NOMO-1 treated with DMSO at 0.1 percent for 48 hours (cell line): Measurements from ENCODE around the gene IER3.
"Not testable (repeated sequence)": the region's sequence is repeated elsewhere in the genome, so short reads cannot be mapped to it uniquely, and the experiment has no call there.

Experiments used
- DNase-seq: peaks from one replicate; lab custom pipeline; 2025; ENCODE audit not compliant: unreplicated experiment; lab: John Stamatoyannopoulos, UW

IER3 gene

DNA sequence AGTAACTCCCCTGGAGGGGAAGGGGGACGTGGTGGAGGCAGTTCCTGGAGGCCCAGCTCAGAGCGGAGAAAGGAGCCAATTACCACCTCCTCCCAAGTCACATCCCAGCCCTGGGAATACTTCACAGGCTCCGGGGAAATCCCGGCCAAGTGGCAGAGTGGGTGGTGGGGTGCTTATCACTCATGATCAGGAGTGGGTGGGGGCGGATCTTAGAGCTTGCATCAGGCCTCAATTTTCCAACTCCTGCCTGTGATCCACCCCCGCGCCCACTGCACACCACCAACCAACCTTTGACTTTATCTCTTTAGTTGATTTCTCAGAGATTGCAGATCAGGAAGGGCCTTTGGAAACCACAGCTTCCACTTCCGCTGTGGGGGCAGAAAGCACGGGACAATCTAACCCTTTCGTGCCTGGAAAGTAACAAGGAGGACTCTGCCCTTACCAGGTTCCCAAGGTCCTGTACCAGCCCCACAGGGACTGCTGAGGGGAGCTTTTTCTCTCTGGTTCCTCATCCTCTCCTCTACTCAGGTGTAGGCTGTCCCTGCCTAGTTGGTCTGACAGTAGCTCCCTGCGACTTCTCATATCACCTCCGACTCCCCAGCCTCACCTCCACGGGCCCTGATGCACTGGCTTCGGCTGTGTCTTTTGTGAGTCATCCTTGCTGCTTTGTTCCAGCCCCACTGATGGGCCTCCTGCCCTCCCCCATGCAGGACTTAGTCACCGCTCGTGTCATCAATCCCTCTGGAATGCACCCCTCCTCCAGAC is 24.9 kb upstream of the IER3 start:
- DNase-seq, result peak; percentile 81

DNA sequence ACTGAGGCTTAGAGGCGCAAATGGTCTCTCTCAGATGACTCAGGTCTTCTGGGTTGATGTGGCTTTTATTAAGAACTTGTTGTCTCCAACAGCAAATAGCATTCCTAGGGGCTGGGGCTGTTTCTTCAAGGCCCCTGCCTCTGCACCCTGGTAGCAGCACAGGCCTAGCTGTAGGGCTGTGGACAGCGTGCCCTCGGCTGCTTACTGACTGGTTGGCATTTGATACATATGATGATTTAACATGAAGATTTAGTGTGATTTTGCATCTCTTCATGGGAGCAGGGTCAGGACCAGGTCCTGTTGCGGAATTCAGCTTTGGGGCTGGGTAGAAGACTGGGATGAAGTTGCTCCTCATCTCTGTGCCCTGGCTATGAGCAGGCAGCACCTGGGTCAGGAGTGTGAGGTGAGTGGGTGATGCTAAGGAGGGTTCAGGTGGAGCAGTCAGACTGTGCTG is 24.3 kb upstream of the IER3 start:
- DNase-seq, result no peak

DNA sequence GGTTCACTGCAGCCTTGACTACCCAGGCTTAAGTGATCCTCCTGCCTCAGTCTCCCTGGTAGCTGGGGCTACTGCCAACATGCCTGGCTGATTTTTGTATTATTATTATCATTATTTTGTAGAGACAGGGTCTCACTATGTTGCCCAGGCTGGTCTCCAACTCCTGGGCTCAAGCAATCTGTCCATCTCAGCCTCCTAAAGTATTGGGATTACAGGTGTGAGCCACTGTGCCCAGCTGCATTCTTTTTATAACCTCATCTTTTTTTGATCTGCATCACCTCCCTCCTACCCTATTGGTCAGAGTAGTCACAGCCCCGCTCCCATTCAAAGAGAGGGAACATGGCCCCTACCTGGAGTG is 23.6 kb upstream of the IER3 start:
- no peak for DNase-seq

DNA sequence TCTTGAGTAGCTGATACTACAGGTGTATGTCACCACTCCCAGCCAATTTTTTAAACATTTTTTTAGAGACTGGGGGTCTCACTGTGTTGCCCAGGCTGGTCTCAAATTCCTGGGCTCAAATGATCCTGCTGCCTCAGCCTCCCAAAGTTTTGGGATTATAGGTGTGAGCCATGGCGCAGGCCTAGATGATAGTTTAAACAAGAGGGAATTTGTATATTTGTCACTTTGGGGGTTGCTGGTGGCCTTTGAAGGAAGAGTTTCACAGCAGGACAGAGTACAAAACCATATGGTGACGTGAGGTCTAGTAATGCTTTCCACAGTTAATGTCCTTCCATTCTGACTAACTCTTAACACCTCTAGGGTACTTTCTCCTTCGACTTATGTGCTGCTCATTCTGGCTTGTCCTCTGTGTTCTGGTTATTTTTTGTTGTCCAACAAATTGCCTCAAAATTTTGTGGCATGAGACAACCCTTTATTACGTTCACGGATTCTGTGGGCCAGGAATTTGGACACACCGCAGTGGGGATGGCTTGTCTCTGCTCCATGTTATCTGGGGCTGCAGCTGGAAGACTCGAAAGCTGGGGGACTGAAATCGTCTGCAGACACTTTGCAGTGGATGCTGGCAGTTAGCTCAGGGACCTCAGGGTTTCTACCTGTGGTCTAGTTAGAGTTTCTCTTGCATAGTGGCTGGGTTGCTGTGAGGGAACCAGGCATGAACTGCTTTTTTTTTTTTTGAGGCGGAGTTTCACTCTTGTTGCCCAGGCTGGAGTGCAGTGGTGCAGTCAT is 23.0 kb upstream of the IER3 start:
- no peak for DNase-seq

DNA sequence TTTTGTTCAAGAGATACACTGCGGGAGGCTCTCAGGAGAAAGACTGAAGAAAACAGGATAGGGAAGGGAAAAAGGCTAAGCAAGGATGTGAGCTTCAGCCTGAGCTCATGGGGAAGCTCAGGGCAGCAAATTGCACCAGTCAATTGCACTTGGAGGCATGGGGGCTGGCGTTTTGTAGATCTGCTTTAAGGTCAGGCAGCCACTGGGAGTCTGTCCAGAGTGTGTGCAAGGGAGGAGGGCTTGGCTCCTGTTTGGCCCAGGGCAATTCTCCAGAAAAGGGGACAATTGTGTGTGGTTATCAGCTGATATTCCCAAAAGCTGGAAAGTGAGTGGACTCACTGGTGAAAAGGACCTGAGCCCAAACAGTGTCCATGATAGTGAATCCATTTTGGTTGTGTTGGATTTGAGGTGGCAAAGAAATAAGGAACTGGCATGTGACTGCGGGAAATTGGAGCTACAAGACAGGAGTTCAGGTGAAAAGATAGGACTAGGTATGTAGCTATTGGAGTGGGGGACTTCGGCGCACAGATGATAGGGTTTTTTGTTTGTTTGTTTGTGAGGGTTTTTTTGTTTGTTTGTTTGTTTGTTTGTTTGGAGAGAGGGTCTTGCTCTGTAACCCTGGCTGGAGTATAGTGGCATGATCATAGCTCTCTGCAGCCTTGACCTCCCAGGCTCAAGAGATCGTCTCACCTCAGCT is 22.3 kb upstream of the IER3 start:
- no peak for DNase-seq

DNA sequence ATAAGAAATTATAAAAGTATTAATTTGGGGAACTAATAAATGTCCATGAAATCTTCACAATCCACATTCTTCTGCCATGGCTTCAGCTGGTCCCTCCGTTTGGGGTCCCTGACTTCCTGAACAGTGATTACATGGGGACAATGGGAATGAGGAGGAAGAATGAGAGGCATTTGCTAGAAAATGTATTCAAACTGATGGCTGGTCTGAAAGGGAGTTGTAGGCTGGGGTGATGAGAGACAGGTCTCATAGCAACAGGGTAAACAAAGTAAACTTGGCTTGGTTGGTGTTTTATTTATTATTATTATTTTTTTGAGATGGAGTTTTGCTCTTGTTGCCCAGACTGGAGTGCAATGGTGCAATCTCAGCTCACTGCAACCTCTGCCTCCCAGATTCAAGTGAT is 21.1 kb upstream of the IER3 start:
- DNase-seq, result not testable (repeated sequence)

DNA sequence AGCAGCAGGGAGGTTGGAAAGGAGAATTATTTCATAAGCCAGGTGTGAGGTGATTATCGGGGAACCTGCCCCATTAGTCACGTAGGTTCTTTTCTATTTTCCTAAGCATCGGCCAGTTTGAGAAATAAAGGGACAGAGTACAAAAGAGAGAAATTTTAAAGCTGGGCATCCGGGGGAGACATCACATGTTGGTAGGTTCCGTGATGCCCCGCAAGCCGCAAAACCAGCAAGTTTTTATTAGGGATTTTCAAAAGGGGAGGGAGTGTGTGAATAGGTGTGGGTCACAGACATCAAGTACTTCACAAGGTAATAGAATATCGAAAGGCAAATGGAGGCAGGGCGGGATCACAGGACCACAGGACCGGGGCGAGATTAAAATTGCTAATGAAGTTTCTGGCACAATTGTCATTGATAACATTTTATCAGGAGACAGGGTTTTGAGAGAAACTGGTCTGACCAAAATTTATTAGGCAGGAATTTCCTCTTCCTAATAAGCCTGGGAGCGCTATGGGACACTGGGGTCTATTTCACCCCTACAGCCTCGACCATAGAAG is 20.2 kb upstream of the IER3 start:
- DNase-seq, result not testable (repeated sequence)

DNA sequence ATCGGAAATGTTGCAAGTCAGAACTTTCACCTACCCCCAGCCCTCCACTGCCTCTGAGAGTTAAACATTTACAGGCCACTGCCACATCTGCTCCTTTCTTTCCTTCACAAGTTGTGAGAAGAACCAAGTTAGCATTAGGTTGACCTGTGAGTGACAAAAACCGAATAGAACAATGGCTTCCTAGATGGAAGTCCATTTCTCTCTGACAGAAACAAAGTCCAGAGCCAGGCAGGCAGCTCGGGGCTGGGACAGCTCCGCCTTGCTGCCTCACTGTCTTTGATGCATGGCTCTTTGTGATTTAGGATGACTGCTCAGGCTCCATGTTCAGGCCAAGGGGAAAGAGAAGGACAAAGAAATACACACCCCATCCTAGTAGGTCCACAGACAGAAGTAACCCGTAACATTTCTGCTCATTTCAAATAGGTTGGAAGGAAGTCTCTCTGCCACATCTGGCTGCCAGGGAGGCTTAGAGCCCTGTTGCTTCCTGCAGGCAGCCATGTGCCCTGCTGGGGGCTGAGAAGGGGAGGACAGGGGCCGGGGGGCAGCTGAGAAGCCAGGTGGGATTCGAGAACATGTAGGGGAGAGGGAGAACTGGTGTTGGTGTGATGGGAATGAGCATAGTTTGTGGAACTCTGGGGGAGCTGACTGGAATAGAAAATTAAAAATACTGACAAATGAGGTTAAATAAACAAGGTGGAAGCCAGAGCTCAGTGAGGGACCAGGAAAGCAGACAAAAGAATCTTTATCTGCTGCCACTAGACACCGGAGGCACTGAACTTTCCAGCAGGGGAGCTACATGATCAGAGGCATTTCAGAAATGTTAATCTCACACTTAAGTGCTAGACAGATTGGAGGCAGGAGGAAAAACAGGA is 19.5 kb upstream of the IER3 start:
- DNase-seq, result no peak

DNA sequence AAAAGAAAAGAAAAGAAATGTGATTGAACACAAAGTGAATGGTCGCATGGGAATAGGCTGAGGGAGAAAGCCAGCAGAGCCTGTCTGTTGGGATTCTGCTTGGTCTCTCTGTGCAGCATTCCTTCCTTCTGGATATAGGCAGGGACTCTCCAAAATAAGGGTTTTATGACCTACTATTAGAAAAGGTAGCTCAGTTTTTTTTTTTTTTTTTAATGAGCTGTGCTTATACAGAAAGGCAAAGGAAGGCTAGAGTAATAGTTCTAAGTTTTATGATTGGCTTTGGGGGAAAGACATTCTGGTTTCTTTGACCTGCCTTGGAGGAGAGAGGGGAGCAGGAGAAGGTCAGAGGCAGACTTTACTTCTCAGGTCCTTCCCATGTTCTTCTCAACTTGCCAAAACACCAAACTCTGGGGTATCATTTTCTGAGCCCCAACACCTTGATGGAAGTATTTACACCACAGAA is 18.8 kb upstream of the IER3 start:
- DNase-seq, result no peak

DNA sequence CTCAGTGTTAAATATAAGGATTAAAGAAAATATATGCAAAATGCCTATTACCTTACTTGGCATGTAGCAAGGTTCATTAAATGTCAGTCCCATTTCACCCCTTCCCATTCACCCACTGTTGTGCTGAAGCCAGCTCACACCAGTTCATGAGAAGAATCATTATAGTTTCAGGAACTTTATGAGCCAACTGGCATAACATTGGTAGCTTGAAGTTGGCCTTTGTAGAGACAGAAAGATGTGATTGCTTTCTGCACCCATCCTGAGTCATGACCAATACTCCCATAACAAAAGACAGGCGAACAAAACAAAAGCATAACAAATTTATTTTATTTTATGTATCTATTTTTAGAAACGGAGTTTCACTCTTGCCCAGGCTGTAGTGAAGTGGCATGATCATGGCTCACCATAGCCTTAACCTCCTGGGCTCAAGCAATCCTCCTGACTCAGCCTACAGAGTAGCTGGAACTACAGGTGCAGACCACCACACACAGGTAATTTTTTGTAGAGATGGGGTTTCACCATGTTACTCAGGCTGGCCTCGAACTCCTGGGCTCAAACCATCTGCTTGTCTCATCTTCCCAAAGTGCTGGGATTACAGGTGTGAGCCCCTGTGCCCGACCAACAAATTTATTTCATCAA is 17.6 kb upstream of the IER3 start:
- DNase-seq, result no peak

DNA sequence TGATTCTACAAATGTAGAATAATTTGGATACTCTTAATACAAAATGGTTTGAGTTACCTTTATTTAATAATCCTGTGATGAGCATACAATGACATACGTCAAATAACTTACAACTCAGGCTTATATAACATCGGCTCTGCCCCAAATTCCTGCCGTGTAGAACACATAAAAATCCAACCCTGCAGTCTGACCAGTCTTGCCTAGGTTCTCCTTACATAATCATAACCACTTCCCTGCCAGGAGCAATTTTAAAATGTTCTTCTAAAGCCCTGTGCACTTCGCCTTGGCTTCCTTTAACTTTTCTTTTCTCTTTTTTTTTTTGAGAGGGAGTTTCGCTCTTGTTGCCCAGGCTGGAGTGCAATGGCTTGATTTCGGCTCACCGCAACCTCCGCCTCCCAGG is 16.2 kb upstream of the IER3 start:
- DNase-seq, result peak; percentile 68

DNA sequence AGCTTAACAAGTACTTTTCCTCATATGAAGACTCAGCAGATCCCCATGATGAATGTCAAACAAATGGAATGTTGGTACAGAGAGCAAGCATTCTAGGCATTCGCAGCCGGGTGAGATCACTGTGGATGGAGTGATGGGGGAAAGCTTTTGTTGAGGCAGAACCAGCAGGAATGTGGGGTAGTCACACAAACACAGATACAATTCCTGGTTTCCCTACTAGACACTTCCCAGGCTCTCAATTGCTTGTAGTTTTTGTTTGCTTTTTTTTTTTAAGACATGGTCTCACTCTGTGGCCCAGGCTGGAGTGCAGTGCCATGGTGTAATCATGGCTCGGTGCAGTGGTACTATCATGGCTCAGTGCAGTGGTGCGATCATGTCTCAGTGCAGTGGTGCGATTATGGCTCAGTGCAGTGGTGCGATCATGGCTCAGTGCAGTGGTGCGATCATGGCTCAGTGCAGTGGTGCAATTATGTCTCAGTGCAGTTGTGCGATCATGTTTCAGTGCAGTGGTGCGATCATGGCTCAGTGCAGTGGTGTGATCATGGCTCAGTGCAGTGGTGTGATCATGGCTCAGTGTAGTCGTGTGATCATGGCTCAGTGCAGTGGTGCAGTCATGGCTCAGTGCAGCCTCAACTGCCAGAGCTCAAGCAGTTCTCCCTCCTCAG is 15.4 kb upstream of the IER3 start:
- no peak for DNase-seq

DNA sequence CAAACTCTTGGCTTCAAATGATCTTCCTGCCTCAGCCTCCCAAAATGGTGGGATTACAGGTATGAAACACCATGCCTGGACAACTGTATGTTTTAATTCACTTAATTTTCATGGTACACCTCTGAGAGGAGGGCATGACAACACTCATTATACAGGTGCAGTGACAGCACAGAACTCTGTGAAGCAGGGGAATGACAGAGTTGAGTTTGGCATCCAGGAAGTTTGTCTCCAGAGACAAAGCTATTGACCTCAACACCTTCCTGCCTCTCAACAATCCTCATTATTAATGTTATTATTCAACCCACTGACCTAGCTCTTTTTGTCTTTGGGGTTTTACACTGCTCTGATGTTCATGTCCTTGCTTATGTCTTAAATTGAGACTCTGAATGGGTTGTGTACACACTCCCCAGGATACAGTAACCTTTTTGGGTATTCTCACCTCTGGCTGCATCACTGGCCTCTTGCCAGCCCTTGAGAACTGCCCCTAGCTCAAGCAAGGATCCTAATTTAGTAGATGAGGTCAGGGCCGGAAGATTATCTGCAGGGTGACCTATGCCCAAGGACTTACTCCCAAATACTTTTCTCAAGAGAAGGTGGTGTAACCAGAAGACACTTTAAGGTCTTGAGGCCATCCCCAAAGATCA is 13.0 kb upstream of the IER3 start:
- DNase-seq, result no peak

DNA sequence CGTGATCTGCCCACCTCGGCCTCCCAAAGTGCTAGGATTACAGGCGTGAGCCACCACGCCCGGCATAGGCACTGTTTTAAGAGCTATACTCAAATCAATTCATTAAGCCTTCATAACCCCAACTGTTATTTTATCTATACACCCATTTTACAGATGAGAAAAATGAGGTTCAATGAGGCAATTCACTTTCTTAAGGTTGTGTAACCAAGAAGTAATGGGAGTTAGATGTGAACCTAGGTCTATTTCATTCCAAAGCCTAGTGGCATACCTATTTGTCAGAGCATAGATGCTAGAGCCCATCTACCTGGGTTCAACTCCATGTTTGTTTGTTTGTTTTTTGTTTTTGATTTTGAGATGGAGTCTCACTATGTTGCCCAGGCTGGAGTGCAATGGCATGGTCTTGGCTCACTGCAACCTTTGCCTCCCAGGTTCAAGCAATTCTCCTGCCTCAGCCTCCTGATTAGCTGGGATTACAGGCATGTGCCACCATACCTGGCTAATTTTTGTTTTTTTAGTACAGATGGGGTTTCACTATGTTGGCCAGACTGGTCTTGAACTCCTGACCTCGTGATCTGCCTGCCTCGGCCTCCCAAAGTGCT is 12.2 kb upstream of the IER3 start:
- not testable (repeated sequence) for DNase-seq

DNA sequence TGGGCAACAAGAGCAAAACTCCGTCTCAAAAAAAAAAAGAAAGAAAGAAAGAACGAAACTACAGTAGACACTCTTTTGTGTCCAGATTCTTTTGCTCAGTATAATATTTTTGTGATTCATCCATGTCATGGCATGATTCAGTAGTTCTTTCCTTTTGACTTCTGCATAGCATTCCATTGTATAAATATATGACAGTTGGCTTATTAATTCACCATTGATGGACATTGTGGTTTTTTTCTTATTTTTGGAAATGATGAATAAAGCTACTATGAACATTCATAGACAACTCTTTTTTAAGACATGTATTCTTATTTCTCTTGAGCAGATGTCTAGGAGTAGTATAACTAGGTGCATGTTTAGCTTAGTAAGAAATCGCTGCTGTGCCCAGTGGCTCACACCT is 10.3 kb upstream of the IER3 start:
- no peak for DNase-seq

DNA sequence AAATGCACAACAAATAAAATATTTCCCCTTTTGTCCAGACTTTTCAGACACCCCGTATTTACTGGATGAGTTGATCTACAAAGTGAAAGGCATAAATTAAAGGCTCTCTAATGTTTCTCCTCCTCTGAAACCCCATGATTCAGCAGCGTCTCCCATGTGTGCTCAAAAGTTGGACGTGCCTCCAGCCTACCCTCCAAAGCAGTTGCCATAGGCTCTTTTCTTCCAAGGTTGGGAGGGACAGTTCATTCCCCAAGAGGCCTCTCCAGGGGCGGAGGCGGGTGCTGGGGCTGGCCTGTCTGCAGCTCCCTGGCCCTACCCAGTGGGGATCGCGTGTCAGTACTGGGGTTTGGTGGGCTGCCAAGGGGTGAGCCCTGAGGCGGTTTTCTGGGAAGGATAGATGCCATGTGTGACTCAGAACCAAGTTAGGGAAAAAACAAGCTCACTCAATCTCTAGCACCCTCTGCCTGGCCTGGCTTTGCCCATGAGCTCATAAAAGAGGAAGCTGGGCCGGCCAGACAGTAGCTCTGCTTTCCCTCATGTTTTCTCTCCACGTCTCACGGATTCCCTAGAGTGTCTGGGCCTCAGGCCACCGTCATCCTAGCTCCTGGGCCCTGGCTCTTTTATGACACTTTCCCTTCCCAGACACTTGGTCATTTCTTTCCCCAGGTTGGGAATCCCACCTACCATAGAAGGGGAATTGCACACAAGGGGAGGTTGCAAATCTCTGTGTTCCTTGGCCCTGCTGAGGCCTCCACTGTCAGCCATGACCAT is 8.0 kb upstream of the IER3 start:
- peak; percentile 41 for DNase-seq

DNA sequence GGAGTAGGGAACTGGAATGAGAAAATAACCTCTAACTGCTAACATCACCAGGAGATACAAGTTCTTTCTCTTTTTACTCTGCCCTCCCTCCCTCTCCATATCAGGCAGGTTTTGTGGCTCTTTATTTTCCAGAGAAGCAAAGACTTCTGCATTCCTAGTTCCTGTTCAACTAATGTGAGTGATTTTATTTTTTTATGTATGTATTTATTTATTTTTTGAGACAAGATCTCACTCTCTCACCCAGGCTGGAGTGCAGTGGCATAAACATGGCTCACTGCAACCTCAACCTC is 6.0 kb upstream of the IER3 start:
- peak; percentile 14 for DNase-seq
